ENCODE data around the gene CCT8. TPM values are rescaled to one million over a fixed set of nuclear protein-coding genes. Genes with fewer than 3 reads are reported as not detected.

Gene CCT8
- total and polyA plus RNA-seq, 2 donors (not counting 1 experiment from before 2014, with no cell fraction given), result 59.2 to 92.8 TPM

DNA sequence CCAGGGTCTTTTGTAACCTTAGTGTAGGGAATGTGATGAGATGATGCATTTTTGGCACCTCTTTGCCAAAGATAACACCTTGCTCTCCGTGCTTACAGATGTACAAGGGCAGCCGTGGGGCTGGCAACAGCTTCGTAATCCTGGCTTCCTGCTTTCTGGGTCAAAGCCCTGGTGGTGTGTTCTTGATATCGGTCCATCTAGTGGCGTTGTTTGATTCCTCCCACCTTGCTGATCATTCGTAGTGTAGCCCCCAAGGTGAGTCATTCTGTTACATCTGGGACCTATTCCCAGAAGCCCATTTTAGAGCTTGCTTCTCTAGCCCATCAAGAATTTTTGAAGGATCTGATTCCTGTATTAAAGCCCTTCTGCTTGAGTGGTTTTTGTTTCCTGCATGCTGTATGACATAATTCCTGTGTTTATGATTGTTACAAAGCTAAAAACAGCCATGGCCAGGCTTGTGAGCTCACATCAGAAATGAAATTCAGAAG is 7.0 kb upstream of the CCT8 start:
- Mint-ChIP-seq H3K9me3 (ENCODE audit: insufficient read depth) (peaks cover 2% of the 10 kb centered on the region), H3K4me3 (peak overlapping the region; percentile 58), H3K27me3 (no peaks in the 10 kb centered on the region), H3K27ac (peak overlapping the region; percentile 81), H3K4me1 (peaks cover 43% of the 10 kb centered on the region)
- no peak for ATAC-seq (ENCODE audit: low read depth)
- H3K27ac ChIP-seq (ENCODE audit: low read length in 2 of 2), result peak overlapping the region; percentile 56 to 76
- H3K9ac ChIP-seq (ENCODE audit: low read length), result no peak overlapping the region
- H4K20me1 ChIP-seq (ENCODE audit: control insufficient read depth, insufficient read depth, low read length, poor library complexity, severe bottlenecking), result no peaks in the 10 kb centered on the region
- H2AFZ ChIP-seq (ENCODE audit: insufficient read depth, low read depth, low read length, poor library complexity, severe bottlenecking), result peak overlapping the region; percentile 59
- H3K4me3 ChIP-seq (ENCODE audit: control extremely low read depth in 1 of 5, extremely low read depth in 1 of 5, insufficient read depth in 1 of 5, low read depth in 2 of 5, low read length in 4 of 5), result peak overlapping the region in 1 of 5 experiments; percentile 31
- TF ChIP-seq EZH2 (IDR thresholded peaks at IDR 0.05; ENCODE audit: borderline replicate concordance, insufficient read depth, low read depth, low read length, poor library complexity, severe bottlenecking), result no peak
- no peak for TF ChIP-seq CTCF (IDR thresholded peaks at IDR 0.05)
- H3K36me3 ChIP-seq (replicated peaks in 1 of 2; ENCODE audit: control extremely low read depth in 1 of 2, control insufficient read depth in 1 of 2, extremely low read depth in 1 of 2, insufficient read depth in 2 of 2, low read length in 1 of 2), result no peaks in the 10 kb centered on the region
- no peaks in the 10 kb centered on the region for H3K27me3 ChIP-seq (replicated peaks in 1 of 4; ENCODE audit: control extremely low read depth in 1 of 4, control insufficient read depth in 3 of 4, insufficient read depth in 4 of 4, low read length in 3 of 4)
- peaks cover 29 to 33% of the 10 kb centered on the region in 2 donors for H3K4me1 ChIP-seq (ENCODE audit: control insufficient read depth in 2 of 2, insufficient read depth in 2 of 2, low read length in 2 of 2)
- WGBS (ENCODE audit: insufficient coverage), result 28% methylated on average over 6 of the region's 6 CpGs
- intact Hi-C loops (cut with micrococcal nuclease), result no loop called here
- ChIA-PET CTCF (no interaction called here), POLR2A (interaction anchor here (0.6 kb wide), 1 partner anchor 216 kb away, joined by 4 read pairs; no protein-coding TSS in a partner anchor)
- H3K9me3 ChIP-seq (ENCODE audit: control extremely low read depth in 1 of 3, control insufficient read depth in 2 of 3, insufficient read depth in 1 of 3, low read length in 2 of 3), result peaks cover 0 to 8% (median 0%) of the 10 kb centered on the region in 3 donors
- no peak for DNase-seq
- H3K4me2 ChIP-seq (replicated peaks; ENCODE audit: low read depth, low read length, poor library complexity, severe bottlenecking), result peak overlapping the region; percentile 32
- peaks cover 20% of the 10 kb centered on the region for H3K79me2 ChIP-seq (ENCODE audit: control insufficient read depth, insufficient read depth, low read length)
